GM06990 (cell line): ENCODE measurements around the gene GPR137.

Experiments
- DNase-seq: peaks from one replicate; pipeline ENCODE4 v3.0.0-alpha.2; 2011; ENCODE audit not compliant: insufficient read length; ENCODE audit errors: extremely low read depth
- H3K27me3 ChIP-seq: replicated peaks from 2 replicates; pipeline ENCODE4 v1.6.0; 2011; ENCODE audit warnings: low read length; ENCODE audit not compliant: control insufficient read depth, insufficient read depth
- H3K36me3 ChIP-seq: 2 replicates; pipeline ENCODE4 v1.5.1; 2011; ENCODE audit warnings: low read length; ENCODE audit not compliant: control insufficient read depth, insufficient read depth
- H3K4me3 ChIP-seq: replicated peaks from 2 replicates; pipeline ENCODE4 v1.5.1; 2011; ENCODE audit warnings: low read depth, mild to moderate bottlenecking, control low read depth, low read length
- CTCF ChIP-seq: IDR thresholded peaks from 2 replicates; pipeline ENCODE4 v1.5.1; 2011; ENCODE audit warnings: low read length, control low read depth, mild to moderate bottlenecking, inconsistent platforms; ENCODE audit not compliant: insufficient read depth, poor library complexity, severe bottlenecking

GPR137 gene

DNA sequence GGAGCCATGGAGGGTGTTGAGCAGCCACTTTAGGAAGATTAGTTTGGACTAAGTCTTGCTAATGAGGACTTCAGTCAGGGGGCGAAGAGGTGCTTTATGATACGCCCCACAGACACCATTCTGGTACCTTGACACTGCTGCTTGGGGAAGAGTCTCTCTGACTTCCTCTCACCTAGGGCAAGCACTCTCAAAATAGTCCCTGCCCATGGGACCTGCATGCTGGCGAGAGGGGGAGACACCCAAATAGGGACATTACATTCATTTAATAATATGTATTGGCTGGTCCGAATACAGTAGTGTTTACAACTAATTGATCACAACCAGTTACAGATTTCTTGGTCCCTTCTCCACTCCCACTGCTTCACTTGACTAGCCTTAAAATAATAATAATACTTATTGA, 10.1 kb downstream of the GPR137 start:
- no peak for TF ChIP-seq CTCF
- no peaks in the 10 kb centered on the region for H3K36me3 ChIP-seq
- DNase-seq = no peak
- H3K27me3 ChIP-seq = peaks cover 5% of the 10 kb centered on the region
- H3K4me3 ChIP-seq = no peak overlapping the region

DNA sequence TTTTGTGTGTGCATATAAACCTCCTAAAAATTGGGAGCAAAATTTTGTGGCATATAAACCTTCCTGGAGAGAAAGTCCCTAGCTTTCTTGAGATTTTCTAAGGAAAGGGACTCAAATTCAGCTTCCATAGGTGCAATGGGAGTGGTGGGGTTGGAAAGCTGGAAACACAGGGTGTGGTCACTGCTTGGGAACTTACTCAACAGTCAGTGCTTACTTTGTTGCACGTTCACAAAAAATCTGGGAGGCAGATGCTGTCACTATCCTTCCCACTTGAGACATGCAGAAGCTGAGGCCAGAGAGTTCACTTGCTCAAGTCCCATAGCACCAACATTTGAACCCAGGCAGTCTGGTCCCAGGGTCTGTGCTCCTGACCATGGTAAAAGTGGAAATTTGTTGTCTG, 10.6 kb downstream of the GPR137 start:
- Histone ChIP-seq H3K4me3 (no peak overlapping the region), H3K36me3 (no peaks in the 10 kb centered on the region), H3K27me3 (peaks cover 5% of the 10 kb centered on the region)
- TF ChIP-seq CTCF = no peak
- DNase-seq = no peak

- no peak for DNase-seq
- Histone ChIP-seq H3K4me3 (no peak overlapping the region), H3K27me3 (peaks cover 5% of the 10 kb centered on the region), H3K36me3 (no peaks in the 10 kb centered on the region)
- TF ChIP-seq CTCF = no peak
These were observed 11.4 kb downstream of the GPR137 start for GRCh38 chr11:64296830-64297698.

GRCh38 chr11:64297699-64298358, 12.2 kb downstream of the GPR137 start:
- Histone ChIP-seq H3K36me3 (no peaks in the 10 kb centered on the region), H3K4me3 (no peak overlapping the region), H3K27me3 (peaks cover 5% of the 10 kb centered on the region)
- no peak for TF ChIP-seq CTCF
- DNase-seq = no peak

DNA sequence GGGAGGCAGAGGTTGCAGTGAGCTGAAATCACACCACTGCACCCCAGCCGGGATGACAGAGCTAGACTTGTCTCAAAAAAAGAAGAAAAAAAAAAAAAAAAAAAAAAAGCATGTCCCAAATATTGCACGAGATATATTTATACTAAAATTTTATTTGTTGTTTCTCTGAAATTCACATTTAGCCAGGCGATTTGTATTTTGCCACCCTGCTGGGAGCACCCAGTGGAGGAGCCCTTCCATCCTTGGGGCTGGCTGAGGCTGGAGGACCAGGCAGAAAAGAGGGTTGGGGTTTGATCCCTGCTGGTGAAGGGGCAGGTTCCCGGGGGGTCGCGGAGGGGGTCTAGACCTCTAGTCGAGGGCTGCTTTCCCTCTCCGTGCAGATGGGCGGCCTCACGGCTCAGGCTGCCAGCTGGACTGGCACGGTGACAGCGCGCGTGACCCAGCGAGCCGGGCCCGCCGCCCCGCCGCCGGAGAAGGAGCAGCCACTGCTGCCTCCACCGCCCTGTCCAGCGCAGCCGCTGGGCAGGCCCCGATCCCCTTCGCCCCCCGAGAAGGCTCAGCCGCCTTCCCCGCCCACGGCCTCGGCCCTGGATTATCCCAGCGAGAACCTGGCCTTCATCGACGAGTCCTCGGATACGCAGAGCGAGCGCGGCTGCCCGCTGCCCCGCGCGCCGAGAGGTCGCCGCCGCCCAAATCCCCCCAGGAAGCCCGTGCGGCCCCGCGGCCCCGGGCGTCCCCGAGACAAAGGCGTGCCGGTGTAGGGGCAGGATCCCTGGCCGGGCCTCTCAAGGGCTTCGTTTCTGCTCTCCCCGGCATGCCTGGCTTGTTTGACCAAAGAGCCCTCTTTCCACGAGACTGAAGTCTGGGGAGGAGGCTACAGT, 13.6 kb downstream of the GPR137 start:
- no peak for TF ChIP-seq CTCF
- DNase-seq = peak; percentile 9
- Histone ChIP-seq H3K4me3 (no peak overlapping the region), H3K27me3 (peaks cover 5% of the 10 kb centered on the region), H3K36me3 (no peaks in the 10 kb centered on the region)
